ENCODE data around the gene NALCN. TPM values are rescaled to one million over a fixed set of nuclear protein-coding genes. Genes with fewer than 3 reads are reported as not detected.

Gene NALCN
- total RNA-seq, 4 donors from 2014 or later = under 0.01 to 13.2 (median 1.4) TPM

DNA sequence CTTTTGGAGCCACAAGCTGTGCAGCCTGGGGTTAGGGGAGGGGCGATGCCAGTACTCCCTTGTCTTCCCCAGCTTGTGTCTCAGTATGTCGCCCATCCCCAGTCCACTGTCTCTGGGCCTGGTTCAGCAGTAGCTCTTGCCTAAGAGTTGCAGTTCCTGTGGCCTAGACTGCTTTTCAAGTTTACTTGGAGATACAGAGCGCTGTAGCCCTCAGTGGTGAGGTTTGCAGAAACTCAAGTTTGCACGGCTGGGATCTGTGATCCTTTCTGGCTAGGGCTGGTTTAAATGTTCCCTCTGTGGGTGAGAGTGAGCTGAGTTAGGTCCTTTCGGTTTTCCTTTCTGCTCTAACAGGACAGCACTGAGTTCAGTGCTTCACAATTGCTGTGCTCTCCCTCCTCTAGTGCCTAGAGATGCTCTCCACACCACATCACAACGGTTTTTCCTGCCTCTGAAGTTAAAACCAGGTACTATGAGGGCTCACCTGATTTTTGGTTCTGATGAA is 381.1 kb downstream of the NALCN start:
- TF ChIP-seq POLR2A (IDR thresholded peaks at IDR 0.05) = no peak
- TF ChIP-seq CTCF (IDR thresholded peaks at IDR 0.05) = no peak
- Histone ChIP-seq H3K9me3 (no peaks in the 10 kb centered on the region), H3K4me3 (no peak overlapping the region), H3K36me3 (no peaks in the 10 kb centered on the region), H3K27me3 (no peaks in the 10 kb centered on the region), H3K27ac (no peak overlapping the region), H3K4me1 (no peaks in the 10 kb centered on the region)
- no peak for DNase-seq
- intact Hi-C loops (cut with DNase I; ENCODE audit: low total_unique reads) = no loop called here

DNA sequence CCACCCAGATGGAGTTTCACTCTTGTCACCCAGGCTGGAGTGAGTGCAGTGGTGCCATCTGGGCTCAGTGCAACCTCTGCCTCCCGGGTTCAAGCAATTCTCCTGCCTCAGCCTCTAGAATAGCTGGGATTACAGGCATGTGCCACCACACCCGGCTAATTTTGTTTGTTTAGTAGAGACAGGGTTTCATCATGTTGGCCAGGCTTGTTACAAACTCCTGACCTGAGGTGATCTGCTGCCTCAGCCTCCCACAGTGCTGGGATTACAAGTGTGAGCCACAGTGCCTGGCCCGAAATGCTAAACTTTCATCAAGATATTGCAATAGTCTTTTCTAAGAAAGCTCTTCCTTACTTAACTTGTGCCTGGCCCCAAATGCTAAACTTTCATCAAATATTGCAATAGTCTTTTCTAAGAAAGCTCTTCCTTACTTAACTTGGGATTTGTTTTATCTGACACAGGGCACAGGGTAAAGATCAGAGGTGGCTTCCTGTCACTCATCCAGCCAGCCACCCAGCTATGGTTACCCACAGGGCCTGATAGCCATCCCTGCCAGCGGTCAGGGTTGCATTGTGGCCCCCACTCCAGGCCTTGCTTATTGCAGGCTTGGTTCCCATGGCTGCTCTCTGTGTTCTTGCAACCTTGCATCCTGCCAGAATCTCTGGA is 389.4 kb downstream of the NALCN start:
- Histone ChIP-seq H3K4me1 (no peaks in the 10 kb centered on the region), H3K9me3 (no peaks in the 10 kb centered on the region), H3K4me3 (no peak overlapping the region), H3K27ac (no peak overlapping the region), H3K36me3 (no peaks in the 10 kb centered on the region), H3K27me3 (no peaks in the 10 kb centered on the region)
- intact Hi-C loops (cut with DNase I; ENCODE audit: low total_unique reads) = no loop called here
- no peak for TF ChIP-seq CTCF (IDR thresholded peaks at IDR 0.05)
- TF ChIP-seq POLR2A (IDR thresholded peaks at IDR 0.05) = no peak
- no peak for DNase-seq

GRCh38 chr13:101026328-101026727 is 390.0 kb downstream of the NALCN start:
- Histone ChIP-seq H3K27ac (no peak overlapping the region), H3K4me3 (no peak overlapping the region), H3K9me3 (no peaks in the 10 kb centered on the region), H3K4me1 (no peaks in the 10 kb centered on the region), H3K27me3 (no peaks in the 10 kb centered on the region), H3K36me3 (no peaks in the 10 kb centered on the region)
- intact Hi-C loops (cut with DNase I; ENCODE audit: low total_unique reads) = no loop called here
- TF ChIP-seq POLR2A (IDR thresholded peaks at IDR 0.05) = no peak
- TF ChIP-seq CTCF (IDR thresholded peaks at IDR 0.05) = no peak
- no peak for DNase-seq

- no peak for TF ChIP-seq POLR2A (IDR thresholded peaks at IDR 0.05)
- no peak for TF ChIP-seq CTCF (IDR thresholded peaks at IDR 0.05)
- H3K27ac ChIP-seq = no peak overlapping the region
- intact Hi-C loops (cut with DNase I; ENCODE audit: low total_unique reads) = no loop called here
- H3K4me1 ChIP-seq = no peaks in the 10 kb centered on the region
- no peaks in the 10 kb centered on the region for H3K9me3 ChIP-seq
- DNase-seq = no peak
- no peaks in the 10 kb centered on the region for H3K36me3 ChIP-seq
- no peak overlapping the region for H3K4me3 ChIP-seq
- no peaks in the 10 kb centered on the region for H3K27me3 ChIP-seq
Measured at GRCh38 chr13:101025925-101026324, 390.4 kb downstream of the NALCN start.

DNA sequence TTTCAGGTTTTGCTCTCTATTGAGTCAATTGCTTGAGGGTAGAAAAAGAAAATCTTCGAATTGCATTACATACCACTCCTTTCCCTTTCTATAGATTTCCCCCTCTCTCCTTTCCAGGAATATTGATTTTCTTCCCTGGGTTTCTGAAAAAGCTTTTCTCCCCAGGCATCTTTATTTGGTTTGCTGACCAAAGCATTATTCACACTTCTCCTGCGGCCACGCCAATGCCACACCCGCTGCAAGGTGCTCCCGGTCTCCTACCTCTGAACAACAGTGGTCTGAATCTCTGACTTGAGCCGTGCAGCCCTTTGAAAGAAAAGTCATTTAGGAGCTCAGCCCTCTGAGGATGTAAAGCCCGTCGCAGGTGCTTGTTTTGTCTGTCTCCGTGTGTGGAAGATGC is 390.8 kb downstream of the NALCN start:
- Histone ChIP-seq H3K4me1 (no peaks in the 10 kb centered on the region), H3K27me3 (no peaks in the 10 kb centered on the region), H3K4me3 (no peak overlapping the region), H3K9me3 (no peaks in the 10 kb centered on the region), H3K36me3 (no peaks in the 10 kb centered on the region), H3K27ac (no peak overlapping the region)
- no peak for TF ChIP-seq POLR2A (IDR thresholded peaks at IDR 0.05)
- no peak for TF ChIP-seq CTCF (IDR thresholded peaks at IDR 0.05)
- intact Hi-C loops (cut with DNase I; ENCODE audit: low total_unique reads) = no loop called here
- DNase-seq = no peak

Measured in uterus (tissue), 4 donors.